ENCODE data around the gene RFXANK. TPM values are rescaled to one million over a fixed set of nuclear protein-coding genes. Genes with fewer than 3 reads are reported as not detected.
"Not testable (repeated sequence)": the region's sequence is repeated elsewhere in the genome, so short reads cannot be mapped to it uniquely, and the experiment has no call there.

Gene RFXANK
- total RNA-seq, 1 donor from 2014 or later = 20.2 TPM

GRCh38 chr19:19147344-19147743 lies 44.7 kb upstream of the RFXANK start:
- Histone ChIP-seq H3K4me1 (peaks cover 0 to 4% of the 10 kb centered on the region in 2 donors), H3K27ac (no peak overlapping the region), H3K27me3 (no peaks in the 10 kb centered on the region), H3K4me3 (no peak overlapping the region), H3K9me3 (no peaks in the 10 kb centered on the region), H3K36me3 (peaks cover 0 to 14% of the 10 kb centered on the region in 2 donors)
- no peak for DNase-seq (ENCODE audit: low spot score in 2 of 2)
- TF ChIP-seq CTCF (IDR thresholded peaks at IDR 0.05) = no peak
- intact Hi-C loops (cut with DNase I) = loop anchor here (2.0 kb wide), 1 partner anchor 27 kb away; no protein-coding TSS in a partner anchor

GRCh38 chr19:19148504-19148903 lies 43.6 kb upstream of the RFXANK start:
- H3K27me3 ChIP-seq; H3K4me1 ChIP-seq; H3K4me3 ChIP-seq; H3K27ac ChIP-seq; DNase-seq (ENCODE audit: low spot score in 2 of 2); H3K9me3 ChIP-seq; intact Hi-C loops (cut with DNase I): not testable (repeated sequence)
- H3K36me3 ChIP-seq = peaks cover 0 to 14% of the 10 kb centered on the region in 2 donors

- no peak overlapping the region for H3K27ac ChIP-seq
- intact Hi-C loops (cut with DNase I) = no loop called here
- no peak overlapping the region for H3K4me3 ChIP-seq
- TF ChIP-seq CTCF (IDR thresholded peaks at IDR 0.05) = no peak
- no peaks in the 10 kb centered on the region for H3K27me3 ChIP-seq
- no peak for DNase-seq (ENCODE audit: low spot score in 2 of 2)
- peaks cover 0 to 14% of the 10 kb centered on the region in 2 donors for H3K36me3 ChIP-seq
- H3K9me3 ChIP-seq = no peaks in the 10 kb centered on the region
- peaks cover 0 to 4% of the 10 kb centered on the region in 2 donors for H3K4me1 ChIP-seq
Measured at GRCh38 chr19:19149435-19149834, 42.6 kb upstream of the RFXANK start.

GRCh38 chr19:19151418-19151817 lies 40.6 kb upstream of the RFXANK start:
- intact Hi-C loops (cut with DNase I) = no loop called here
- no peaks in the 10 kb centered on the region for H3K9me3 ChIP-seq
- no peak overlapping the region for H3K4me3 ChIP-seq
- H3K36me3 ChIP-seq = peaks cover under 1 to 17% of the 10 kb centered on the region in 2 donors
- no peaks in the 10 kb centered on the region for H3K4me1 ChIP-seq
- TF ChIP-seq CTCF (IDR thresholded peaks at IDR 0.05) = no peak
- no peak overlapping the region for H3K27ac ChIP-seq
- no peak for DNase-seq (ENCODE audit: low spot score in 2 of 2)
- no peaks in the 10 kb centered on the region for H3K27me3 ChIP-seq

GRCh38 chr19:19152668-19153384 lies 39.2 kb upstream of the RFXANK start:
- Histone ChIP-seq H3K4me3 (no peak overlapping the region), H3K27me3 (no peaks in the 10 kb centered on the region), H3K9me3 (no peaks in the 10 kb centered on the region), H3K27ac (no peak overlapping the region), H3K4me1 (no peaks in the 10 kb centered on the region), H3K36me3 (peaks cover 6 to 21% of the 10 kb centered on the region in 2 donors)
- intact Hi-C loops (cut with DNase I) = no loop called here
- TF ChIP-seq CTCF (IDR thresholded peaks at IDR 0.05) = no peak
- DNase-seq (ENCODE audit: low spot score in 2 of 2) = no peak

GRCh38 chr19:19154768-19155494 lies 37.1 kb upstream of the RFXANK start:
- no peak for TF ChIP-seq CTCF (IDR thresholded peaks at IDR 0.05)
- H3K4me3 ChIP-seq = no peak overlapping the region
- H3K27ac ChIP-seq = no peak overlapping the region
- peaks cover 6 to 11% of the 10 kb centered on the region in 2 donors for H3K36me3 ChIP-seq
- no peaks in the 10 kb centered on the region for H3K27me3 ChIP-seq
- intact Hi-C loops (cut with DNase I) = no loop called here
- no peak for DNase-seq (ENCODE audit: low spot score in 2 of 2)
- H3K9me3 ChIP-seq = no peaks in the 10 kb centered on the region
- H3K4me1 ChIP-seq = no peaks in the 10 kb centered on the region
